Measurements from ENCODE around the gene SPRTN.

DNA sequence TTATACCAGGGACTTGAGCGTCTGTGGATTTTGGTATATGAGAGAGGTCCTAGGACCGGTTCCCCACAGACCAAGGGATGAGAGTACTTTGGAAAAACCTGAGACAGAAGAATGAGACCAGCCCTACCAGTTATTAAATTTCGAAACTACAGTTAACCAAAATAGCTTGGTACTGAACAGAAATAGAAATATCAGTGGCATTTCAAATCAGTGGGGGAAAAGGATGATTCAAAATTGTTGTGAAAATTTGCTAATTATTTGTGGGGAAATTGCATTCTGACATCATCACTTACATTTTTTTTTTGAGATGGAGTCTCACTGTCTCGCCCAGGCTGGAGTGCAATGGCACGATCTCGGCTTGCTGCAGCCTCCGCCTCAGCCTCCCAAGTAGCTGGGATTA, 8.6 kb upstream of the SPRTN start:
- TF ChIP-seq, protein P1, sequence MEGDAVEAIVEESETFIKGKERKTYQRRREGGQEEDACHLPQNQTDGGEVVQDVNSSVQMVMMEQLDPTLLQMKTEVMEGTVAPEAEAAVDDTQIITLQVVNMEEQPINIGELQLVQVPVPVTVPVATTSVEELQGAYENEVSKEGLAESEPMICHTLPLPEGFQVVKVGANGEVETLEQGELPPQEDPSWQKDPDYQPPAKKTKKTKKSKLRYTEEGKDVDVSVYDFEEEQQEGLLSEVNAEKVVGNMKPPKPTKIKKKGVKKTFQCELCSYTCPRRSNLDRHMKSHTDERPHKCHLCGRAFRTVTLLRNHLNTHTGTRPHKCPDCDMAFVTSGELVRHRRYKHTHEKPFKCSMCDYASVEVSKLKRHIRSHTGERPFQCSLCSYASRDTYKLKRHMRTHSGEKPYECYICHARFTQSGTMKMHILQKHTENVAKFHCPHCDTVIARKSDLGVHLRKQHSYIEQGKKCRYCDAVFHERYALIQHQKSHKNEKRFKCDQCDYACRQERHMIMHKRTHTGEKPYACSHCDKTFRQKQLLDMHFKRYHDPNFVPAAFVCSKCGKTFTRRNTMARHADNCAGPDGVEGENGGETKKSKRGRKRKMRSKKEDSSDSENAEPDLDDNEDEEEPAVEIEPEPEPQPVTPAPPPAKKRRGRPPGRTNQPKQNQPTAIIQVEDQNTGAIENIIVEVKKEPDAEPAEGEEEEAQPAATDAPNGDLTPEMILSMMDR (IDR thresholded peaks at IDR 0.05), result no peak
- TF ChIP-seq POLR2AphosphoS5 (IDR thresholded peaks at IDR 0.05; ENCODE audit: insufficient read depth in 1 of 2, low read depth in 1 of 2), result no peak
- TF ChIP-seq POLR2A (IDR thresholded peaks at IDR 0.05), result no peak
